ENCODE data around the gene FAM83G. TPM values are rescaled to one million over a fixed set of nuclear protein-coding genes. Genes with fewer than 3 reads are reported as not detected.

Gene FAM83G
- total RNA-seq, 2 experiments from 2014 or later: 5.0 to 10.4 TPM

- Histone ChIP-seq H3K9me2 (ENCODE audit: insufficient read depth, low read length) (no peaks in the 10 kb centered on the region), H3K36me3 (ENCODE audit: insufficient read depth, low read length) (no peaks in the 10 kb centered on the region), H3K79me2 (ENCODE audit: insufficient read depth, low read depth, low read length) (no peaks in the 10 kb centered on the region), H3K27ac (ENCODE audit: low read depth, low read length, poor library complexity, severe bottlenecking) (no peak overlapping the region), H3K4me2 (ENCODE audit: low read length) (no peak overlapping the region), H3K4me1 (ENCODE audit: insufficient read depth, low read length, poor library complexity, severe bottlenecking) (no peaks in the 10 kb centered on the region), H4K20me1 (ENCODE audit: insufficient read depth, low read length) (no peaks in the 10 kb centered on the region), H3K4me3 (ENCODE audit: low read depth, low read length, poor library complexity, severe bottlenecking) (no peak overlapping the region), H2AFZ (ENCODE audit: low read length) (no peak overlapping the region), H3K9me3 (ENCODE audit: low read length) (no peaks in the 10 kb centered on the region)
- no peak for TF ChIP-seq EZH2phosphoT487 (IDR thresholded peaks at IDR 0.05; ENCODE audit: borderline replicate concordance, low read depth, low read length)
- TF ChIP-seq CTCF (conservative IDR thresholded peaks at IDR 0.05; ENCODE audit: low read length): no peak
- ChIA-PET CTCF (ENCODE audit: unreplicated experiment) (no interaction called here), POLR2A (no interaction called here)
- BruUV-seq (replicated peaks): no TSS peak
- DNase-seq (ENCODE audit: low spot score): no peak
- intact Hi-C loops (cut with micrococcal nuclease; ENCODE audit: unreplicated experiment): no loop called here
These were observed 29.0 kb downstream of the FAM83G start for GRCh38 chr17:18975597-18975996.

- ChIA-PET CTCF (ENCODE audit: unreplicated experiment) (no interaction called here), POLR2A (no interaction called here)
- TF ChIP-seq CTCF (conservative IDR thresholded peaks at IDR 0.05; ENCODE audit: low read length) (no peak), EZH2phosphoT487 (IDR thresholded peaks at IDR 0.05; ENCODE audit: borderline replicate concordance, low read depth, low read length) (no peak)
- DNase-seq (ENCODE audit: low spot score): no peak
- H3K27ac ChIP-seq (ENCODE audit: low read depth, low read length, poor library complexity, severe bottlenecking): no peak overlapping the region
- H3K9me2 ChIP-seq (ENCODE audit: insufficient read depth, low read length): no peaks in the 10 kb centered on the region
- H2AFZ ChIP-seq (ENCODE audit: low read length): no peak overlapping the region
- H3K4me2 ChIP-seq (ENCODE audit: low read length): no peak overlapping the region
- H3K4me3 ChIP-seq (ENCODE audit: low read depth, low read length, poor library complexity, severe bottlenecking): no peak overlapping the region
- H4K20me1 ChIP-seq (ENCODE audit: insufficient read depth, low read length): no peaks in the 10 kb centered on the region
- no peaks in the 10 kb centered on the region for H3K9me3 ChIP-seq (ENCODE audit: low read length)
- no peaks in the 10 kb centered on the region for H3K36me3 ChIP-seq (ENCODE audit: insufficient read depth, low read length)
- BruUV-seq (replicated peaks): no TSS peak
- intact Hi-C loops (cut with micrococcal nuclease; ENCODE audit: unreplicated experiment): no loop called here
- no peaks in the 10 kb centered on the region for H3K79me2 ChIP-seq (ENCODE audit: insufficient read depth, low read depth, low read length)
- no peaks in the 10 kb centered on the region for H3K4me1 ChIP-seq (ENCODE audit: insufficient read depth, low read length, poor library complexity, severe bottlenecking)
These were observed 30.0 kb downstream of the FAM83G start for GRCh38 chr17:18974407-18975149.

GRCh38 chr17:18971801-18972200, 32.8 kb downstream of the FAM83G start:
- DNase-seq (ENCODE audit: low spot score): no peak
- no peak overlapping the region for H3K27ac ChIP-seq (ENCODE audit: low read depth, low read length, poor library complexity, severe bottlenecking)
- intact Hi-C loops (cut with micrococcal nuclease; ENCODE audit: unreplicated experiment): no loop called here
- H2AFZ ChIP-seq (ENCODE audit: low read length): no peak overlapping the region
- CTCF ChIA-PET (ENCODE audit: unreplicated experiment): no interaction called here
- H3K4me3 ChIP-seq (ENCODE audit: low read depth, low read length, poor library complexity, severe bottlenecking): no peak overlapping the region
- H3K79me2 ChIP-seq (ENCODE audit: insufficient read depth, low read depth, low read length): no peaks in the 10 kb centered on the region
- H3K4me1 ChIP-seq (ENCODE audit: insufficient read depth, low read length, poor library complexity, severe bottlenecking): no peaks in the 10 kb centered on the region
- BruUV-seq (replicated peaks): no TSS peak
- POLR2A ChIA-PET: interaction anchor here (0.6 kb wide), 1 partner anchor 17 kb away, joined by 3 read pairs; no protein-coding TSS in a partner anchor
- TF ChIP-seq EZH2phosphoT487 (IDR thresholded peaks at IDR 0.05; ENCODE audit: borderline replicate concordance, low read depth, low read length) (no peak), CTCF (conservative IDR thresholded peaks at IDR 0.05; ENCODE audit: low read length) (no peak)
- no peaks in the 10 kb centered on the region for H3K36me3 ChIP-seq (ENCODE audit: insufficient read depth, low read length)
- no peaks in the 10 kb centered on the region for H3K9me3 ChIP-seq (ENCODE audit: low read length)
- H3K4me2 ChIP-seq (ENCODE audit: low read length): no peak overlapping the region
- H3K9me2 ChIP-seq (ENCODE audit: insufficient read depth, low read length): no peaks in the 10 kb centered on the region
- H4K20me1 ChIP-seq (ENCODE audit: insufficient read depth, low read length): no peaks in the 10 kb centered on the region
